GM12874 (cell line): ENCODE measurements around the gene PAH.

ENCODE experiments used
- CTCF ChIP-seq: IDR thresholded peaks from 2 replicates; pipeline ENCODE4 v1.5.1; 2011; ENCODE audit warnings: low read depth, mild to moderate bottlenecking, control low read depth, low read length, moderate library complexity; ENCODE audit not compliant: insufficient read depth

Gene PAH

GRCh38 chr12:102871014-102871413 is 46.0 kb downstream of the PAH start:
- TF ChIP-seq CTCF: no peak

GRCh38 chr12:102869571-102869970 is 47.5 kb downstream of the PAH start:
- no peak for TF ChIP-seq CTCF

- no peak for TF ChIP-seq CTCF
Observed at GRCh38 chr12:102865821-102866615, 51.0 kb downstream of the PAH start.

- TF ChIP-seq CTCF: no peak
Observed at GRCh38 chr12:102862486-102862885, 54.6 kb downstream of the PAH start.

- no peak for TF ChIP-seq CTCF
Observed at GRCh38 chr12:102851246-102851645, 65.8 kb downstream of the PAH start.

- no peak for TF ChIP-seq CTCF
Observed at GRCh38 chr12:102849722-102850447, 67.2 kb downstream of the PAH start.

GRCh38 chr12:102848832-102849231 is 68.2 kb downstream of the PAH start:
- TF ChIP-seq CTCF: no peak
